H1 (cell line): ENCODE results near the gene TNFRSF6B. TPM values are rescaled to one million over a fixed set of nuclear protein-coding genes. Genes with fewer than 3 reads are reported as not detected.

ENCODE experiments used
- CTCF ChIA-PET: fragments of 300-600 bp; sonication (Branson Sonifier 250); formaldehyde crosslinking; loops from one replicate; lab custom pipeline; 2021; ENCODE audit not compliant: partially characterized antibody; lab: Charles Lee
- POLR2A ChIA-PET: fragments of 300-600 bp; sonication (Branson Sonifier 250); formaldehyde crosslinking; loops from one replicate; lab custom pipeline; 2021; ENCODE audit warnings: inconsistent platforms; ENCODE audit not compliant: partially characterized antibody; lab: Charles Lee
- DNase-seq, 2 experiments: peaks; one replicate each; pipeline versions ENCODE4 v3.0.0 to v3.0.0-alpha.2; 2010 to 2022; ENCODE audit warnings: low spot score in 2 of 2, low read depth in 1 of 2, mixed read lengths in 1 of 2
- FAIRE-seq: peaks from 2 replicates; lab custom pipeline; 2011; peaks lifted over from hg19 to GRCh38; lab: Jason Lieb, UNC
- H2AFZ ChIP-seq: 2 replicates; pipeline ENCODE4 v1.8.1; 2012; ENCODE audit warnings: low read length, inconsistent platforms
- H2AK5ac ChIP-seq: 2 replicates; pipeline ENCODE4 v1.6.1; 2013; ENCODE audit warnings: low read depth, low read length
- H2BK120ac ChIP-seq: replicated peaks from 2 replicates; pipeline ENCODE3; 2013; ENCODE audit warnings: low read depth, low read length, inconsistent platforms
- H2BK12ac ChIP-seq: 2 replicates; pipeline ENCODE4 v1.6.1; 2013; ENCODE audit warnings: low read depth, low read length
- H2BK15ac ChIP-seq: 2 replicates; pipeline ENCODE4 v1.6.1; 2013; ENCODE audit warnings: low read length
- H2BK20ac ChIP-seq: 2 replicates; pipeline ENCODE4 v1.6.1; 2013; ENCODE audit warnings: low read length
- H2BK5ac ChIP-seq: 2 replicates; pipeline ENCODE4 v1.6.1; 2013; ENCODE audit warnings: low read depth, low read length
- H3K14ac ChIP-seq: 2 replicates; pipeline ENCODE4 v1.6.1; 2013; ENCODE audit warnings: inconsistent platforms; ENCODE audit not compliant: insufficient read length
- H3K18ac ChIP-seq: 2 replicates; pipeline ENCODE4 v1.6.1; 2013; ENCODE audit warnings: low read length; ENCODE audit errors: extremely low read depth
- H3K23ac ChIP-seq: 2 replicates; pipeline ENCODE4 v1.6.1; 2013; ENCODE audit warnings: inconsistent platforms; ENCODE audit not compliant: insufficient read length
- H3K23me2 ChIP-seq: 2 replicates; pipeline ENCODE4 v1.6.1; 2013; ENCODE audit warnings: low read depth, low read length
- H3K27ac ChIP-seq: 2 replicates; pipeline ENCODE4 v1.6.1; 2011; ENCODE audit warnings: low read depth, low read length, inconsistent platforms
- H3K27me3 ChIP-seq, 4 experiments: replicated peaks in 1 of 4; 1 replicate in 1 of 4; 2 replicates in 3 of 4; pipeline versions ENCODE4 v1.6.1 to v1.8.1; 2011 to 2013; ENCODE audit warnings: low read length in 3 of 4, mild to moderate bottlenecking in 3 of 4, inconsistent platforms in 2 of 4, mixed read lengths in 2 of 4, moderate library complexity in 1 of 4; ENCODE audit not compliant: control insufficient read depth in 3 of 4, insufficient read depth in 3 of 4; ENCODE audit errors: extremely low read depth in 1 of 4
- H3K36me3 ChIP-seq, 4 experiments: 2 replicates each; pipeline versions ENCODE4 v1.6.1 to v1.8.1; 2011 to 2013; ENCODE audit warnings: mild to moderate bottlenecking in 4 of 4, low read length in 3 of 4, moderate library complexity in 2 of 4, control low read depth in 1 of 4, inconsistent platforms in 1 of 4; ENCODE audit not compliant: insufficient read depth in 4 of 4, control insufficient read depth in 2 of 4
- H3K4ac ChIP-seq: replicated peaks from 2 replicates; pipeline ENCODE3; 2013; ENCODE audit warnings: low read length, low read depth, mixed read lengths, inconsistent platforms; ENCODE audit not compliant: insufficient read length
- H3K4me1 ChIP-seq, 4 experiments: replicated peaks in 1 of 4; 1 replicate in 1 of 4; 2 replicates in 3 of 4; pipeline versions ENCODE4 v1.6.1 to v1.8.1; 2011 to 2013; ENCODE audit warnings: low read length in 3 of 4, inconsistent platforms in 2 of 4, mixed read lengths in 1 of 4; ENCODE audit not compliant: insufficient read depth in 4 of 4, control insufficient read depth in 3 of 4
- H3K4me2 ChIP-seq, 2 experiments: 2 replicates each; pipeline versions ENCODE4 v1.6.1 to v1.8.1; 2011 to 2013; ENCODE audit warnings: low read depth in 2 of 2, low read length in 2 of 2, control low read depth in 1 of 2, inconsistent platforms in 1 of 2, mild to moderate bottlenecking in 1 of 2; ENCODE audit not compliant: insufficient read depth in 1 of 2
- H3K4me3 ChIP-seq, 4 experiments: fragments of 200-600, 300-600 bp in 1 of 4; sonication (generic), shearing (Covaris generic), sonication (Bioruptor Twin) in 1 of 4; 2 replicates each; pipeline versions ENCODE4 v1.5.1 to v1.8.1; 2011 to 2016; ENCODE audit warnings: low read length in 4 of 4, low read depth in 3 of 4, control low read depth in 2 of 4, inconsistent platforms in 2 of 4, mild to moderate bottlenecking in 2 of 4, mixed read lengths in 1 of 4, moderate library complexity in 1 of 4; ENCODE audit not compliant: insufficient read depth in 2 of 4; ENCODE audit errors: extremely low read depth in 1 of 4
- H3K56ac ChIP-seq: replicated peaks from 2 replicates; pipeline ENCODE3; 2013; ENCODE audit warnings: low read depth, mild to moderate bottlenecking, mixed read lengths, low read length, inconsistent platforms; ENCODE audit not compliant: insufficient read length
- H3K79me1 ChIP-seq: 2 replicates; pipeline ENCODE4 v1.6.1; 2013; ENCODE audit warnings: low read depth, low read length, control low read depth
- H3K79me2 ChIP-seq, 2 experiments: 2 replicates each; pipeline versions ENCODE4 v1.6.1 to v1.8.1; 2012 to 2013; ENCODE audit warnings: low read length in 2 of 2, mild to moderate bottlenecking in 2 of 2, inconsistent platforms in 1 of 2; ENCODE audit not compliant: insufficient read depth in 2 of 2, control insufficient read depth in 1 of 2
- H3K9ac ChIP-seq, 4 experiments: replicated peaks in 1 of 4; 1 replicate in 1 of 4; 2 replicates in 3 of 4; pipeline versions ENCODE4 v1.6.1 to v1.8.1; 2011 to 2013; ENCODE audit warnings: low read depth in 3 of 4, low read length in 3 of 4, control low read depth in 2 of 4, mild to moderate bottlenecking in 2 of 4, moderate library complexity in 2 of 4, inconsistent platforms in 1 of 4; ENCODE audit errors: extremely low read depth in 1 of 4
- H3K9me3 ChIP-seq, 2 experiments: 2 replicates each; pipeline versions ENCODE4 v1.6.1 to v1.8.1; 2012 to 2013; ENCODE audit warnings: mild to moderate bottlenecking in 2 of 2, moderate library complexity in 2 of 2, control low read depth in 1 of 2, inconsistent platforms in 1 of 2, low read depth in 1 of 2, low read length in 1 of 2, mixed read lengths in 1 of 2; ENCODE audit not compliant: insufficient read depth in 2 of 2
- H4K20me1 ChIP-seq, 2 experiments: replicated peaks in 1 of 2; 2 replicates each; pipeline versions ENCODE3 to v1.8.1; 2011 to 2013; ENCODE audit warnings: inconsistent platforms in 2 of 2, low read length in 2 of 2, mild to moderate bottlenecking in 1 of 2; ENCODE audit not compliant: insufficient read depth in 2 of 2, control insufficient read depth in 1 of 2
- H4K5ac ChIP-seq: 2 replicates; pipeline ENCODE4 v1.6.1; 2013; ENCODE audit warnings: low read length, low read depth, mixed read lengths, inconsistent platforms; ENCODE audit not compliant: insufficient read length
- H4K8ac ChIP-seq: 2 replicates; pipeline ENCODE4 v1.8.0; 2013; ENCODE audit warnings: mild to moderate bottlenecking, moderate library complexity, low read length, inconsistent platforms; ENCODE audit not compliant: insufficient read depth; ENCODE audit errors: extremely low read depth
- H4K91ac ChIP-seq: replicated peaks from 2 replicates; pipeline ENCODE3; 2013; ENCODE audit warnings: low read length, mixed read lengths, inconsistent platforms; ENCODE audit not compliant: insufficient read length
- EP300 ChIP-seq, 2 experiments: IDR thresholded peaks; 1 replicate in 1 of 2; 2 replicates in 1 of 2; pipeline ENCODE4 v1.6.1; 2011 to 2012; ENCODE audit warnings: low read depth in 2 of 2, low read length in 2 of 2, mild to moderate bottlenecking in 2 of 2, borderline replicate concordance in 1 of 2, inconsistent platforms in 1 of 2, moderate library complexity in 1 of 2
- JUN ChIP-seq: IDR thresholded peaks from 2 replicates; pipeline ENCODE4 v1.6.1; 2011; ENCODE audit warnings: low read depth, mild to moderate bottlenecking, improper control_type of control experiment, low read length
- MAFK ChIP-seq: IDR thresholded peaks from 2 replicates; pipeline ENCODE4 v1.6.1; 2012; ENCODE audit warnings: low read depth, mild to moderate bottlenecking, improper control_type of control experiment, low read length
- POU5F1 ChIP-seq: IDR thresholded peaks from 2 replicates; pipeline ENCODE4 v1.6.1; 2011; ENCODE audit warnings: low read depth, mild to moderate bottlenecking, low read length, moderate library complexity
- RNF2 ChIP-seq: fragments of 200-900, 300-1000 bp; sonication (generic); IDR thresholded peaks from 2 replicates; pipeline ENCODE4 v1.7.1; 2016; ENCODE audit warnings: borderline replicate concordance, low read depth, mild to moderate bottlenecking, antibody characterized with exemption, low read length; ENCODE audit not compliant: poor library complexity, severe bottlenecking; ENCODE audit errors: missing control alignments
- RXRA ChIP-seq: IDR thresholded peaks from 2 replicates; pipeline ENCODE4 v1.6.1; 2011; ENCODE audit warnings: low read depth, mild to moderate bottlenecking, low read length, moderate library complexity; ENCODE audit not compliant: insufficient read depth
- TBP ChIP-seq: IDR thresholded peaks from 2 replicates; pipeline ENCODE4 v1.6.1; 2011; ENCODE audit warnings: low read depth, low read length, improper control_type of control experiment
- WGBS, 2 experiments: shearing (Covaris generic) in 1 of 2; methylation state at CpG; one replicate each; pipeline versions ENCODE4 v1.1.6 to v1.1.7; 2013 to 2015; ENCODE audit warnings: low lambda C conversion rate in 2 of 2, mixed read lengths in 2 of 2, inconsistent platforms in 1 of 2, low coverage in 1 of 2, missing lambda C conversion rate in 1 of 2; ENCODE audit not compliant: insufficient replicate concordance in 2 of 2, insufficient coverage in 1 of 2, insufficient read length in 1 of 2; ENCODE audit errors: extremely low coverage in 1 of 2, missing lambda C conversion rate in 1 of 2; 5-methylcytosine and 5-hydroxymethylcytosine counted together
- polyA plus RNA-seq, 7 experiments: library from polyadenylated mRNA; depleted of rRNA in 3 of 7; stranded (reverse) in 5 of 7; unstranded in 2 of 7; fragments of >200 nt in 5 of 7; fragments of 200-250 nt in 2 of 7; gene quantifications; 1 replicate in 5 of 7; 2 replicates in 1 of 7; 4 replicates in 1 of 7; pipeline versions ENCODE4 v1.2.1 to v1.2.3, GENCODE V29; 2011 to 2013; ENCODE audit warnings: missing spikeins in 2 of 7, mixed read lengths in 2 of 7
- total RNA-seq: library from RNA; stranded (reverse); fragmentation: NEBNext Ultra II Directional; extraction: Animal tissue kit (Norgen Biotek cat#: 25700); gene quantifications from 2 replicates; pipeline ENCODE4 v1.2.1, GENCODE V29; 2021

TNFRSF6B gene
- total and polyA plus RNA-seq, 2 of the 8 experiments (the other 6 are each of a cell fraction or from before 2014, with no cell fraction given), result 3.1 TPM; not detected in 1

DNA sequence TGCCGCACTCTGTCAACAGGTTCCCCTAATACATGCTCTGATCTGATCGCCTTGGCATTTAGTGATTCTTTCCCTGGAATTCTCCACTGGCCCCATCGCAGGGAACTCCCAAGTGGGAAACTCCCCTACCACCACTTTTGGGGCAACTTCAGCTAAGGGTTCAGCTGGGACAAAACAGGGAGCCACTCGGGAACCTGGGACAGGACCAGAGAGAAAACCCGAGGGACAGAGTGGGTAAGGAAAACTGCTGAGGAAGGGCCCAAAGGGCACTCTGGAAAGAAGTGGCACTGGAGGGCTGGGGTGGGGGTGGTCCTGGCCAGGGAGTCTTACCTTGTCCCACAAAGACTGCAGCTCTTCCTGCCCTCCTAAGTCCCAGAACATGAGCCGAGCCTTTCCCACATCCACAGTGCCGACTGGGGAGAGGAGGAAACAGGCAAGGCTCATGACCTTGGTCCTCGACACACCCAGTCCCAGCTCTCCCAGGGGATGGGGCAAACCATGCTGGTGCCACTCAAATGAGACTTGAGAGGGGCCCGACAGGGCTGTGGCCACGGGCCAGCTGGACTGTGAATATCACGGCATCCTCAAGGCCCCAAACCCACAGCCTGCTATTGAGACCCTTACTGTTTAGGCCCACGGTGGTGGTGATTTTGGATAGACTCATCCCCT is 9.7 kb downstream of the TNFRSF6B start:
- CTCF ChIA-PET, result interaction anchor here (0.5 to 1.7 kb wide), 8 partner anchors 16 to 168 kb away, joined by 3 to 5 read pairs (median 3); no protein-coding TSS in a partner anchor
- DNase-seq, result no peak
- no peak overlapping the region for H2AFZ ChIP-seq
- no peak for TF ChIP-seq RNF2
- TF ChIP-seq MAFK, result no peak
- no peak for TF ChIP-seq POU5F1
- no peak for TF ChIP-seq EP300 (IDR thresholded peaks at IDR 0.05; ENCODE audit: borderline replicate concordance in 1 of 2, low read depth in 2 of 2, low read length in 2 of 2)
- no peak for TF ChIP-seq TBP
- TF ChIP-seq JUN, result no peak
- no peak for TF ChIP-seq RXRA

More for the DNA sequence above, 9.7 kb downstream of the TNFRSF6B start:
- H3K4me3 ChIP-seq, result peak overlapping the region in 1 of 4 experiments; percentile 88; a peak in 3 of 8 replicates
- H3K27me3 ChIP-seq, result no peaks in the 10 kb centered on the region
- peaks cover 0 to 11% (median 6%) of the 10 kb centered on the region in 4 experiments; a peak in 5 of 7 replicates for H3K4me1 ChIP-seq
- H3K79me1 ChIP-seq, result peaks cover 8% of the 10 kb centered on the region; the same call in 1 of the 2 replicates
- H2AK5ac ChIP-seq, result no peak overlapping the region
- H3K56ac ChIP-seq, result no peak overlapping the region
- H2BK120ac ChIP-seq, result no peak overlapping the region
- no peak overlapping the region for H4K8ac ChIP-seq
- H3K23ac ChIP-seq, result no peak overlapping the region
- peaks cover 3 to 22% (median 11%) of the 10 kb centered on the region in 4 experiments for H3K36me3 ChIP-seq
- H3K4ac ChIP-seq, result no peak overlapping the region
- H4K91ac ChIP-seq, result no peak overlapping the region
- no peak overlapping the region for H2BK20ac ChIP-seq
- no peak overlapping the region for H3K9ac ChIP-seq
- no peak overlapping the region for H3K14ac ChIP-seq
- no peak overlapping the region for H3K27ac ChIP-seq
- H3K4me2 ChIP-seq, result peak overlapping the region; percentile 41 to 97; a peak in 3 of 4 replicates
- H3K23me2 ChIP-seq, result peaks cover 5% of the 10 kb centered on the region; the same call in 1 of the 2 replicates
- POLR2A ChIA-PET, result interaction anchor here (1.2 to 4.7 kb wide), 5 partner anchors 9 to 159 kb away, joined by 3 to 49 read pairs (median 6); partner anchors contain the start of genes LIME1, TNFRSF6B and TPD52L2
- H3K79me2 ChIP-seq, result peaks cover 0 to 39% of the 10 kb centered on the region in 2 experiments; a peak in 3 of 4 replicates
- H2BK12ac ChIP-seq, result no peak overlapping the region
- H4K20me1 ChIP-seq, result peaks cover 8 to 14% of the 10 kb centered on the region in 2 experiments
- FAIRE-seq, result no peak
- H3K18ac ChIP-seq, result no peak overlapping the region
- WGBS, 2 experiments, result 94% methylated on average over 12 of the region's 12 CpGs; no CpG with 5 or more reads in 1 of the 2 experiments
- no peaks in the 10 kb centered on the region for H3K9me3 ChIP-seq
- no peak overlapping the region for H4K5ac ChIP-seq
- no peak overlapping the region for H2BK15ac ChIP-seq
- H2BK5ac ChIP-seq, result no peak overlapping the region
